Fibroblast of mammary gland (primary cell): ENCODE measurements around the gene MFN2.

Experiments used
- DNase-seq: peaks from one replicate; pipeline ENCODE4 v3.0.0-alpha.2; 2010; ENCODE audit warnings: low read depth
- H3K4me3 ChIP-seq: 2 replicates; pipeline ENCODE4 v1.5.1; 2011; ENCODE audit warnings: low read depth, mild to moderate bottlenecking, low read length, moderate library complexity; ENCODE audit not compliant: control insufficient read depth
- TF ChIP-seq, protein P1 (sequence below): conservative IDR thresholded peaks from 2 replicates; pipeline ENCODE4 v1.5.1; 2011; ENCODE audit warnings: low read depth, low read length, inconsistent platforms; ENCODE audit not compliant: control insufficient read depth, insufficient read depth

Gene MFN2

DNA sequence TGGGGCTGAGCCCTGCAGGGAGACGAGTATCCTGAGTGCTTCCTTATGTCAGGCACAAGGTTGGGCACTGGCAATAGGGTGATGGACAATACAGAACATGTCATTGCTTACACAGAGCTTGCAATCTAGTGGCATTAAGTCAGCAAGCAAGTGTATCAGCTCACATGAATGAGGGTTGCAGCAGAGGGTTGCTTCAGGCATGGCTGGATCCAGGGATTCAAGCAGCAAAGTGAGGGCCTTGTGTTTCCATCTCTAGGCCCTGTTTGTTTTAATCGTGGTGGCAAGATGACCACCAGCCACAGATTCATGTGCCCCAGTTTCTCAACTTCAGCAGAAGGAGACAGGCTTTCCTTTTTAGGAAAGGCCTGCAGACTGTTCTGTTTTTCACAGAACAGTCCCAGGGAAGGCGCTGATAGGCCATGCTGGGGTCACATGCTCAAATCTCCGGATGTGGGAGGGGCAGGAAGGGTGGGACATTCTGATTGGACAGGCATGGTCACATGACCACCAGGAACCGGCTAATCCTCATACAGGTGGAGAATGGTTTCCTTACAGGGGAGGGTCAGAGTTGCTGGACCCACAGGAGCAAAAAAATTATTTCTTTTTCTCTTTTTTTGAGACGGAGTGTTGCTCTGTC is 31.3 kb upstream of the MFN2 start:
- TF ChIP-seq, protein P1, sequence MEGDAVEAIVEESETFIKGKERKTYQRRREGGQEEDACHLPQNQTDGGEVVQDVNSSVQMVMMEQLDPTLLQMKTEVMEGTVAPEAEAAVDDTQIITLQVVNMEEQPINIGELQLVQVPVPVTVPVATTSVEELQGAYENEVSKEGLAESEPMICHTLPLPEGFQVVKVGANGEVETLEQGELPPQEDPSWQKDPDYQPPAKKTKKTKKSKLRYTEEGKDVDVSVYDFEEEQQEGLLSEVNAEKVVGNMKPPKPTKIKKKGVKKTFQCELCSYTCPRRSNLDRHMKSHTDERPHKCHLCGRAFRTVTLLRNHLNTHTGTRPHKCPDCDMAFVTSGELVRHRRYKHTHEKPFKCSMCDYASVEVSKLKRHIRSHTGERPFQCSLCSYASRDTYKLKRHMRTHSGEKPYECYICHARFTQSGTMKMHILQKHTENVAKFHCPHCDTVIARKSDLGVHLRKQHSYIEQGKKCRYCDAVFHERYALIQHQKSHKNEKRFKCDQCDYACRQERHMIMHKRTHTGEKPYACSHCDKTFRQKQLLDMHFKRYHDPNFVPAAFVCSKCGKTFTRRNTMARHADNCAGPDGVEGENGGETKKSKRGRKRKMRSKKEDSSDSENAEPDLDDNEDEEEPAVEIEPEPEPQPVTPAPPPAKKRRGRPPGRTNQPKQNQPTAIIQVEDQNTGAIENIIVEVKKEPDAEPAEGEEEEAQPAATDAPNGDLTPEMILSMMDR, result no peak
- peak; percentile 41 for DNase-seq
- H3K4me3 ChIP-seq, result no peak overlapping the region

DNA sequence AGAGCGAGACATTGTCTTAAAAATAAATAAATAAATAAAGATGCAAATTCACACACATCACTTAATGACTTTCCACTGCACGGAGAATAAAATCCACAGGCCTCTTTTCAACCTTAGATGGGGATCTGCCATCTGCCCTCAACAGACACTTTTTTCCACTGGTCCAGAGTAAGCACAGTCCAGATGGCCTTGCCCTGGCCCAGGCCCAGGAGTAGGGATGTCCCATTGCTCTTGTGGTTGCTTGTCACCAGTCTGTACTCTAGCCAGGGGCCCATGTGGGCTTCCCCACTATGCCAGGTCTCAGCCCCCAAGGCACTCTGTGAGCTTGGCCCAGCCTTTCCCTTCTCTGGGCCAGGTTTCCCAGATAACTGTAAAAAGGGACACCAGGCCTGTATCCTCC is 28.3 kb upstream of the MFN2 start:
- DNase-seq, result no peak
- TF ChIP-seq, protein P1, result no peak
- H3K4me3 ChIP-seq, result no peak overlapping the region

DNA sequence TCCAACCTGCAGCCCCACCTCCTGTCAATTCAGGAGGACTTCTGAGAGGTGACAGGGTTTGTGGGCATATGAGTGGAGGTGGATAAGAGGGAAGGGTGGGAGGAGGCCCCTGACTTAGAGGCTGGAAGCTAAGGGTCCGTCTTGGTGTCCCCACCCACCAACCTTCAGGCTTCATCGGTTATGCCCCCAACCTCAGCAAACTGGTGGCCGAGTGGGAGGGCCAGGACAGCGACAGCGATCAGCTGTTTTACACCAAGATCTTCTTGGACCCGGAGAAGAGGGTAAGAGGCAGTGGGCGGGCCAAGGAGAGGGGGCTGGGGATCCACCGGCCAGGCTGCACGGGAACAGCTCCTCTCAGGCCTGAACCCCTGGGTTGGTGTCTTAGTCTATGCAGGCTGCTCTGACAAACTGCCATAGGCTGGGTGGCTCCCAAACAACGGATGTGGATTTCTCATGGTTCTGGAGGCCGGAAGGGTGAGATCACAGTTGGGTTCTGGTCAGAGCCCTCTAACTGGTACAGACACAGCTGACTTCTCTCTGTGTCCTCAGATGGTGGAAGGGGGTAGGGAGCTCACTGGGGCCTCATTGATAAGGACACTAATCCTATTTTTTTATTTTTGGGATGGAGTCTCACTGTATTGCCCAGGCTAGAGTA is 27.7 kb upstream of the MFN2 start:
- H3K4me3 ChIP-seq, result no peak overlapping the region
- DNase-seq, result no peak
- TF ChIP-seq, protein P1, result no peak

DNA sequence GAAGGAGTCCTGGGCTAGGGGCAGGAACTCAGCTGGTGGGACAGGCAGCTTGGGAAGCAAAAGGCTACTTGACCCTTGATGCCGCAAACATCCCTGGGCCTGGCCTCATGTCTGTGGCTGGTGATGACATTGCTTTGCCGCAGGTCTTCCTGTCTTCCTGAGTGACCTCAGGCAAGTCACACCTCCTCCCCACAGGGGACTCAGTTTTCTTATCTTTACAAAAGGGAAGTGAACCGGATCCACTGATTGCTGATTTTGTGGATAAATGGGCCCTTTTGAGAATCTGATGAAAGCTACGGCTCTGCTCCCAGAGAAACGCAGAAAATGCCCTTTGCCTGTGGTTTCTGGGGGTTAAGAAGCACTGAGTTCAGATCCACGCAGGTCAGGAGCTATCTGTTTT is 25.0 kb upstream of the MFN2 start:
- DNase-seq, result no peak
- TF ChIP-seq, protein P1, result no peak
- no peak overlapping the region for H3K4me3 ChIP-seq

DNA sequence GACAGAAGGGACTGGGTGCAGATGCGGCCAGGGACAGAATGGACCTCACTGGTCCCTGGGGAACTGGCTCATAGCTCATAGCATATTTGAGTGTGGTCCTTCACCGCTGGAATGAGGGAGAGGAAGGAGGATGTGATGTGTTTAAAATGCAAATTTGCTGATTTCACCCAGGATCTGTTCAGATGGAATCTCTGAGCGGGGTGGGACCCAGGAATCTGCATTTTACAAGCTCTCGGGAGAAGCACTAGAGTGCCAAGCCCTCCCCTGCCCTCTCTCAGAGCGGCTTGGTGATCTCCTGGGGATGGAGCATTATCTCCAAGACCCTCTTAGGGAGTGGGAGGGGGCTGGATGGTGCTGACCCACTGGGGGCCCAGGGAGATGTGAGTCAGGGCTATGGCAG is 22.8 kb upstream of the MFN2 start:
- no peak overlapping the region for H3K4me3 ChIP-seq
- TF ChIP-seq, protein P1, result no peak
- no peak for DNase-seq

DNA sequence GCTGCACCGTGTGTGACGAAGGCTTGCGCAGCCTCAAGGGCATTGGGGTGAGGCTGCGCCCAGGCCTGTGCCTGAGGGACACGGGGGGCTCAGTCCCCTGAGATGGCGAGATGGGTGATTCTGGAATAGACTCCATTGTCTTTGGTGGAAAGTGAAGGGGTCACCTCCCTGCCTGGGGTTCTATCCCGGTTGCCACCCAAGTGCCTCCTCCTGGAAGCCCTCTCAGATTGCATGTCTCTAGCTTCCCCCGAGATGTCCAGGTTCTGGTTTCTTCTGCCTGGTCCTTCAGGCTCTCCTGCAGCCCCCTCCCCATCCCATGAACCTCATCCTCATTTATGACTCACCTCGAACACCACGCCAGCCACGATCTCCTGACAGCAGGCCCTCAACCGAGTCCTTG is 22.3 kb upstream of the MFN2 start:
- TF ChIP-seq, protein P1, result no peak
- H3K4me3 ChIP-seq, result no peak overlapping the region
- DNase-seq, result no peak
